ENCODE results near the gene STAT5A. TPM values are rescaled to one million over a fixed set of nuclear protein-coding genes. Genes with fewer than 3 reads are reported as not detected.
"Not testable (repeated sequence)": the region's sequence is repeated elsewhere in the genome, so short reads cannot be mapped to it uniquely, and the experiment has no call there.

The STAT5A gene
- polyA plus RNA-seq, 4 donors = 5.7 to 6.8 (median 6.4) TPM

- DNase-seq (ENCODE audit: low read depth in 4 of 4, low spot score in 3 of 4) = no peak
Observed at GRCh38 chr17:42358434-42358833, 70.1 kb downstream of the STAT5A start.

- no peak for DNase-seq (ENCODE audit: low read depth in 4 of 4, low spot score in 3 of 4)
Observed at GRCh38 chr17:42359133-42359532, 70.8 kb downstream of the STAT5A start.

GRCh38 chr17:42360388-42360787 is 72.1 kb downstream of the STAT5A start:
- DNase-seq (ENCODE audit: low read depth in 4 of 4, low spot score in 3 of 4) = not testable (repeated sequence)

Other genes starting within 250 kb of the STAT5A start
- gene C17orf113, start 237.9 kb upstream of the STAT5A start, polyA plus RNA-seq (ENCODE audit: insufficient read length in 4 of 4) = 1 to 10 TPM; 3.7 to 4.1 (median 3.9) TPM
- 1 to 10 TPM; 5.6 to 7.4 (median 6.4) TPM for gene ZNF385C, start 190.0 kb upstream of the STAT5A start, polyA plus RNA-seq (ENCODE audit: insufficient read length in 4 of 4)
- 1 to 10 TPM; 7.1 to 9.5 (median 8.8) TPM for gene DHX58, start 175.8 kb upstream of the STAT5A start, polyA plus RNA-seq (ENCODE audit: insufficient read length in 4 of 4)
- gene KAT2A, start 167.1 kb upstream of the STAT5A start, polyA plus RNA-seq (ENCODE audit: insufficient read length in 4 of 4) = 10 to 100 TPM; 55.7 to 68.5 (median 57.1) TPM
- under 1 TPM; 0.14 to 0.31 (median 0.21) TPM for gene HSPB9, start 165.7 kb upstream of the STAT5A start, polyA plus RNA-seq (ENCODE audit: insufficient read length in 4 of 4)
- 100 to 1,000 TPM; 131 to 164 (median 140) TPM for gene RAB5C, start 133.5 kb upstream of the STAT5A start, polyA plus RNA-seq (ENCODE audit: insufficient read length in 4 of 4)
- gene KCNH4, start 107.4 kb upstream of the STAT5A start, polyA plus RNA-seq (ENCODE audit: insufficient read length in 4 of 4) = under 1 TPM in 1 of 4 donors, not detected in 3; 0.09 TPM
- not detected for gene HCRT, start 103.0 kb upstream of the STAT5A start, polyA plus RNA-seq (ENCODE audit: insufficient read length in 4 of 4)
- gene GHDC, start 94.0 kb upstream of the STAT5A start, polyA plus RNA-seq (ENCODE audit: insufficient read length in 4 of 4) = 10 to 100 TPM; 11.5 to 23.7 (median 16.8) TPM
- 10 to 100 TPM; 40.3 to 46.7 (median 42.0) TPM for gene STAT5B, start 12.1 kb upstream of the STAT5A start, polyA plus RNA-seq (ENCODE audit: insufficient read length in 4 of 4)
- gene STAT3, start 99.9 kb downstream of the STAT5A start, polyA plus RNA-seq (ENCODE audit: insufficient read length in 4 of 4) = 10 to 100 TPM; 59.8 to 63.4 (median 60.4) TPM
- gene CAVIN1, start 134.8 kb downstream of the STAT5A start, polyA plus RNA-seq (ENCODE audit: insufficient read length in 4 of 4) = 10 to 100 TPM; 64.8 to 82.0 (median 68.3) TPM
- 10 to 100 TPM; 43.1 to 58.2 (median 55.1) TPM for gene ATP6V0A1, start 170.4 kb downstream of the STAT5A start, polyA plus RNA-seq (ENCODE audit: insufficient read length in 4 of 4)
- 10 to 100 TPM; 18.8 to 31.7 (median 24.2) TPM for gene NAGLU, start 247.7 kb downstream of the STAT5A start, polyA plus RNA-seq (ENCODE audit: insufficient read length in 4 of 4)